Neutrophil (primary cell): ENCODE measurements around the gene METRN.

ENCODE experiments used
- H3K27ac ChIP-seq: fragments of 200-600 bp; sonication (generic); 2 replicates; pipeline ENCODE4 v1.5.1; 2016; ENCODE audit warnings: mild to moderate bottlenecking, moderate library complexity
- H3K27me3 ChIP-seq: fragments of 200-600 bp; sonication (generic); 2 replicates; pipeline ENCODE4 v1.6.0; 2016; ENCODE audit warnings: mild to moderate bottlenecking
- H3K36me3 ChIP-seq: fragments of 200-600 bp; sonication (generic); 2 replicates; pipeline ENCODE4 v1.5.1; 2017
- H3K4me1 ChIP-seq, 2 experiments: fragments of 200-600 bp in 1 of 2; sonication (generic) in 1 of 2; 1 replicate in 1 of 2; 2 replicates in 1 of 2; pipeline versions ENCODE4 v1.5.1 to v1.6.1; 2013 to 2016; ENCODE audit warnings: low read depth in 1 of 2, low read length in 1 of 2, mild to moderate bottlenecking in 1 of 2, moderate library complexity in 1 of 2; ENCODE audit not compliant: control insufficient read depth in 1 of 2, insufficient read depth in 1 of 2
- H3K4me3 ChIP-seq, 2 experiments: fragments of 200-600 bp in 1 of 2; sonication (generic) in 1 of 2; 1 replicate in 1 of 2; 2 replicates in 1 of 2; pipeline ENCODE4 v1.5.1; 2013 to 2016; ENCODE audit warnings: low read depth in 1 of 2, low read length in 1 of 2, mild to moderate bottlenecking in 1 of 2, moderate library complexity in 1 of 2
- H3K9me3 ChIP-seq: fragments of 200-600 bp; sonication (generic); 2 replicates; pipeline ENCODE4 v1.5.1; 2016
- CTCF ChIP-seq: fragments of 200-600 bp; sonication (generic); IDR thresholded peaks from 2 replicates; pipeline ENCODE4 v1.5.1; 2016; ENCODE audit warnings: antibody characterized with exemption

METRN gene

GRCh38 chr16:669666-670065, 45.3 kb upstream of the METRN start:
- H3K36me3 ChIP-seq, result peaks cover 56% of the 10 kb centered on the region
- H3K27me3 ChIP-seq, result peaks cover 7% of the 10 kb centered on the region
- H3K4me3 ChIP-seq, result no peak overlapping the region
- peaks cover 17 to 22% of the 10 kb centered on the region in 2 experiments for H3K4me1 ChIP-seq
- TF ChIP-seq CTCF, result no peak
- no peak overlapping the region for H3K27ac ChIP-seq
- H3K9me3 ChIP-seq, result no peaks in the 10 kb centered on the region

GRCh38 chr16:670485-671352, 44.2 kb upstream of the METRN start:
- Histone ChIP-seq H3K27me3 (peaks cover 18% of the 10 kb centered on the region), H3K4me1 (peaks cover 17 to 31% of the 10 kb centered on the region in 2 experiments), H3K36me3 (peaks cover 56% of the 10 kb centered on the region), H3K4me3 (no peak overlapping the region), H3K27ac (no peak overlapping the region), H3K9me3 (no peaks in the 10 kb centered on the region)
- no peak for TF ChIP-seq CTCF

- H3K27me3 ChIP-seq, result peaks cover 26% of the 10 kb centered on the region
- H3K4me1 ChIP-seq, result peaks cover 18 to 38% of the 10 kb centered on the region in 2 experiments
- H3K27ac ChIP-seq, result no peak overlapping the region
- H3K36me3 ChIP-seq, result peaks cover 56% of the 10 kb centered on the region
- H3K4me3 ChIP-seq, result no peak overlapping the region
- TF ChIP-seq CTCF, result no peak
- H3K9me3 ChIP-seq, result no peaks in the 10 kb centered on the region
Observed at GRCh38 chr16:671353-672131, 43.4 kb upstream of the METRN start.

GRCh38 chr16:672371-672770, 42.5 kb upstream of the METRN start:
- H3K9me3 ChIP-seq, result no peaks in the 10 kb centered on the region
- no peak overlapping the region for H3K4me3 ChIP-seq
- H3K27ac ChIP-seq, result no peak overlapping the region
- no peak for TF ChIP-seq CTCF
- peaks cover 24 to 45% of the 10 kb centered on the region in 2 experiments for H3K4me1 ChIP-seq
- H3K27me3 ChIP-seq, result peaks cover 34% of the 10 kb centered on the region
- peaks cover 56% of the 10 kb centered on the region for H3K36me3 ChIP-seq

- peaks cover 23 to 45% of the 10 kb centered on the region in 2 experiments for H3K4me1 ChIP-seq
- no peak overlapping the region for H3K27ac ChIP-seq
- no peak overlapping the region for H3K4me3 ChIP-seq
- H3K9me3 ChIP-seq, result no peaks in the 10 kb centered on the region
- peaks cover 56% of the 10 kb centered on the region for H3K36me3 ChIP-seq
- H3K27me3 ChIP-seq, result peaks cover 39% of the 10 kb centered on the region
- no peak for TF ChIP-seq CTCF
Observed at GRCh38 chr16:672851-673250, 42.1 kb upstream of the METRN start.
